ENCODE data around the gene KCNE4.

DNA sequence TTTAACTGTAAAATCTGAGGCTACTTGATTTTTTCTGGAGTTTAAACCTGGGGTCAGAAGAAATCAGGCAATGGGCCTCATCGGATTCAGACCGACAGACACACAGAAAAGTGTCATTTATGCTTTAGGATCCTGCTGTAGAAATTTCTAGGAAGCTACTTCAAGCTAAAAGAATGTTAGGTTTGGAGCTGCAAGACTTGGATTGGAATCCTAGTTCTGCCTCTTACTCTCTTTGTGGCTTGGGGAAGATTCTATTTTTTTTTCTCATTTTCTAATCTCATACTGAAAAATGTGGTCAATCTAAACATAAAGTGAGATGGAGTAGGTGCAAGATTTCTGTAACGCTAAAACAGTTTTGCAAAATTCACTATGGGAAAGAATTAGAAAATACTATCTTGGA, 48.8 kb upstream of the KCNE4 start:
- TF ChIP-seq POLR2AphosphoS5 (IDR thresholded peaks at IDR 0.05; ENCODE audit: low read depth, low read length) (no peak), POLR2A (IDR thresholded peaks at IDR 0.05; ENCODE audit: low read depth, low read length) (no peak), TAF1 (IDR thresholded peaks at IDR 0.05; ENCODE audit: borderline replicate concordance, low read depth, low read length) (no peak)

All from GM12892 (cell line).